Rectal smooth muscle tissue (tissue), 1 donor: ENCODE measurements around the gene CCDC71.

Experiments
- H3K27ac ChIP-seq: one replicate; pipeline ENCODE4 v1.7.0; 2013; ENCODE audit warnings: low read depth, low read length, inconsistent platforms
- H3K27me3 ChIP-seq: one replicate; pipeline ENCODE4 v1.7.0; 2013; ENCODE audit warnings: low read length; ENCODE audit not compliant: control insufficient read depth, insufficient read depth
- H3K36me3 ChIP-seq: one replicate; pipeline ENCODE4 v1.7.0; 2013; ENCODE audit warnings: low read length; ENCODE audit not compliant: control insufficient read depth, insufficient read depth
- H3K4me1 ChIP-seq: one replicate; pipeline ENCODE4 v1.7.0; 2013; ENCODE audit warnings: low read length; ENCODE audit not compliant: control insufficient read depth, insufficient read depth
- H3K4me3 ChIP-seq: one replicate; pipeline ENCODE4 v1.7.0; 2013; ENCODE audit warnings: low read length
- H3K9ac ChIP-seq: one replicate; pipeline ENCODE4 v1.7.0; 2013; ENCODE audit warnings: low read length

CCDC71 gene

DNA sequence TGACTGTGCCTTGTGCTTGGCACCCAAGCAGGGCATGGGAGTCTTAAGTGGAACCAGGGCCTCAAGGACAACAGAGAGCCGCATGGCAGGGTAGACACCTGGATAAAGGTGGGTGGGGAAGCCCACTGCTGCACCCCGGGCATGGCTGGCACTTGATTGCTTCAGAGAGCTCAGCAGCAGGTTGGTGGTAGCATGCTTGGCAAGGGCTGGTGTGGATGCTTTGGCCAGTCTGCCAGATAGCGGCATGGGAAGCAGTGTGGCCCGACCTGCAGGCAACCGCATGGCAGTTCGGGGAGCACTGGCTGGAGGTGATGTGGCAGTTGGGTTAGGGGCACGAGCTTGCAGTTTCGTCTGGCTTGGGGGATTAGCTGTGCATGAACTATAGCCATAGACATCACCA lies 2.5 kb downstream of the CCDC71 start:
- peaks cover 13% of the 10 kb centered on the region for H3K36me3 ChIP-seq
- no peaks in the 10 kb centered on the region for H3K27me3 ChIP-seq
- H3K27ac ChIP-seq = no peak overlapping the region

DNA sequence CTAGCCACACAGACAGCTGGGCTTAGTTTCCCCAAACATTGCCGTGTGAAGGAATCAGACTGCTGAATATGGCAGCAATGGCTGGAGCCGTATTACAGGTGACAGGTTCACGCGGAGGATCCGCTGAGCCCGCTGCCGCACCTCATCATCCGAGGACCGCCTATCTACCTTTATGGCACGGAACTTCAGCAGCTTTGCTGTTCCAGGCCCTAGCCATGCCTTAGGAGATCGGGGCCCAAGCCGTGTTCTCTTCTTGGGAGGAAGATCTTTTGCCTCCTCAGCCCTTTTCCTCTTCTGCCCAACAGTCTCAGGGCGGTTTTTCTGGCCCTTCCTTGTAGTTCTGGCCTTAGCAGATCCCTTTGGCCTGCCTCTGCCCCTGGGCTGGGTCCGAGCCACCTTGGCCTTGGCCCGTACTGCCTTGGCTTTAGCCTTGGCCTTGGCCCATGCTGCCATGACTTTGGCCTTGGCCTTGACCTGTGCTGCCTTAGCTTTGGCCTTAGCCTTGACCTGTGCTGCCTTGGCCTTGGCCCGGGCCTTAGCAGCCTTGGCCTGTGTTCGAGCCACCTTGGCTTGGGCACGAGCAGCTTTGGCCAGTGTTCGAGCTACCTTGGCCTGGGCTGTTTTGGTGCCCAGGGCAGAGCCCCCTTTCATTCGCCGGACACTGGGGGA lies 3.2 kb downstream of the CCDC71 start:
- no peak overlapping the region for H3K4me3 ChIP-seq
- H3K27ac ChIP-seq = no peak overlapping the region
- H3K27me3 ChIP-seq = no peaks in the 10 kb centered on the region
- H3K9ac ChIP-seq = no peak overlapping the region
- peaks cover 8% of the 10 kb centered on the region for H3K4me1 ChIP-seq
- H3K36me3 ChIP-seq = peaks cover 13% of the 10 kb centered on the region

More for the DNA sequence above, 2.5 kb downstream of the CCDC71 start:
- Histone ChIP-seq H3K4me1 (peaks cover 8% of the 10 kb centered on the region), H3K9ac (no peak overlapping the region), H3K4me3 (no peak overlapping the region)

DNA sequence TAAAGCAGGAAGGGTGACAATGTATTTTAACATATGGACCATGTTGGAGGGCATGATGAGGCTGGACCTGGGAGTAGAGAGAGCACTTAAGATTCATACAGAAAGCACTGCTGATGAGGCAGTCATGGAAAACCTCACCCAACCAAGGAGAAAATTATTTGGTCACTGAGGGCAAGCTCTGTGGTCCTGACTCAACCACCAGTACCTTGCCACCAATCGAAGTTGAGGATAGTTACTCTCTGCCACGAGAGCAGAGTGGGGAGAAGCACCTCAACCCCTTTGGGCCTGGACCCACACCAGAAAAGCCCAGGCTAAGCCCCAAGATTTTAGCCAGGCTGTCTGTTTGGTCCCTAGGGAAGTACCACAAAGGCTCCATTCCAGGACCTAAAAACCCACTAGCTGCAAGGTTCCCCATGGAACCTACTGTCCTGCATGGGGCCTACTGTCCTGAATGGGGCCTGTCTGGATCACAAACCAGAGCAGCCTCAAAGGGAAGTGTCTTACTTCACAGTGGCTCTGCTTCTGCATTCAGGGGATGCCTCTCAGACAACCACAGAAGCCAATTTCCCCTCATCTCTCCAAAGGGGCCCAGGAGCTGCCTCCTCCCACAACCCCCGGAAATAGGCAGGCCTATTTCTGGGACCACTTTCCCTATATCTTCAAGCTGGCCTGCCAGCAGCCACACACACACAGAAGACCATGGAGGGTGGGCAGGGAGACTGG lies 4.2 kb downstream of the CCDC71 start:
- no peak overlapping the region for H3K4me3 ChIP-seq
- H3K27me3 ChIP-seq = no peaks in the 10 kb centered on the region
- H3K36me3 ChIP-seq = peaks cover 13% of the 10 kb centered on the region
- peaks cover 8% of the 10 kb centered on the region for H3K4me1 ChIP-seq
- no peak overlapping the region for H3K9ac ChIP-seq
- H3K27ac ChIP-seq = no peak overlapping the region

DNA sequence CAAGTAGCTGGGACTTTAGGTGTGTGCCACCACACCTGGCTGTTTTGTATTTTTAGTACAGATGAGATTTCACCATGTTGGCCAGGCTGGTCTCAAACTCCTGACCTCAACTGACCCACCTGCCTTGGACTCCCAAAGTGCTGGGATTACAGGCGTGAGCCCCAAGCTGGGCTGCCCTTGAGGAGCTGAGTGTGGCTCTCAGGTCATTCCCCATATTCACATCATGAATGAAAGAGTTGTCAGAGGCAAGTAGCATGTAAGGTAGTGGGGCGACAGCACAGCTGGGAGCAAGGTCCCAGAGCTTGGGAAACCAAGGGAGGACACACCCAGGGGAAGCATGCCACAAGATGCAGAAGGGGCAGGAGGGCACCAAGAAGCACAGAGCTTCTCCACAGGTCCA lies 4.9 kb downstream of the CCDC71 start:
- H3K27ac ChIP-seq = no peak overlapping the region
- H3K9ac ChIP-seq = no peak overlapping the region
- H3K27me3 ChIP-seq = no peaks in the 10 kb centered on the region
- H3K4me1 ChIP-seq = peaks cover 3% of the 10 kb centered on the region
- H3K4me3 ChIP-seq = no peak overlapping the region
- H3K36me3 ChIP-seq = peaks cover 13% of the 10 kb centered on the region

GRCh38 chr3:49158792-49159191 lies 7.3 kb downstream of the CCDC71 start:
- Histone ChIP-seq H3K27me3 (no peaks in the 10 kb centered on the region), H3K4me1 (no peaks in the 10 kb centered on the region), H3K36me3 (peaks cover 10% of the 10 kb centered on the region), H3K27ac (no peak overlapping the region), H3K9ac (no peak overlapping the region), H3K4me3 (no peak overlapping the region)

- Histone ChIP-seq H3K27me3 (no peaks in the 10 kb centered on the region), H3K27ac (no peak overlapping the region), H3K4me1 (no peaks in the 10 kb centered on the region), H3K4me3 (no peak overlapping the region), H3K9ac (no peak overlapping the region), H3K36me3 (peaks cover 4% of the 10 kb centered on the region)
These were observed 7.9 kb downstream of the CCDC71 start for GRCh38 chr3:49158103-49158709.

DNA sequence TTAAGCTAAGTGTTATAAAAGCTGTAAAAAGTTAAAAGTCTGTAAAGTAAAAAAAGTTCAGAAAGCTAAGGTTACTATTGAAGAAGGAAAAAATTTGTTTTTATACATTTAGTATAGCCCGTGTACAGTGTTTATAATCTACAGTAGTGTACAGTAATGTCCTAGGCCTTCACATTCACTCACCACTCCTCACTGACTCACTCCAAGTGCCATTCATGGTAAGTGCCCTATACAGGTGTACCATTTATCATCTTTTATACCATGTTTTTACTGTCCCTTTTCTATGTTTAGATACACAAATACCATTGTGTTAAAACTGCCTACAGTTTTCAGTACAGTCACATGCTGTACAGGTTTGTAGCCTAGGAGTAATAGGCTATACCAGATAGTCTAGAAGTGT lies 8.8 kb downstream of the CCDC71 start:
- Histone ChIP-seq H3K27ac (no peak overlapping the region), H3K4me3 (no peak overlapping the region), H3K4me1 (no peaks in the 10 kb centered on the region), H3K27me3 (no peaks in the 10 kb centered on the region), H3K9ac (no peak overlapping the region), H3K36me3 (no peaks in the 10 kb centered on the region)

DNA sequence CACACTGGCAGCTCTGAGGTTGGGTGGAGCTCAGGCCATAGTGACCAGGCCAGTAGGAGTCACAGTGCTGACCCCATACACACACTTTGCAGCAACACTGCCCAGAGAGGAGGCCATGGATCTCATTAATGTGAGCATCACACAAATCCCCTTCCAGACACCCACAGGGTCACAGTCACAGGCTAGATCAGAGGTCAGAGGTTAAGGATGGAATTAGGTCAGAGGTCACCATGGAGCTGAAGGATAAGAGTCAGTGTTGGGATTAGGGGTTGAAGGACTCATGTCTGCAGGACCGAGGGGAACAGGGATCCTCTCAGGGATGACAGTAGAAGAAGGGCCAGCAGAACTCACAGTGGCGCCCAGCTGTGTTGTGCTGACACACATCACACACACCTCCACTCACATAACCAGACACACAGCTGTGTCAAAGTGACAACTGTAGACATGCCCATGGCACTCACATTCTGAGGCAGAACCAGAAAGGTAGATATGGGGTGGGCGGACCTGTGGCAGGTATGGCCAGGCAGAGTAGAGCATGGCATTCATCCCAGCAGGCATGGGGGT lies 12.7 kb downstream of the CCDC71 start:
- Histone ChIP-seq H3K4me1 (no peaks in the 10 kb centered on the region), H3K9ac (no peak overlapping the region), H3K36me3 (no peaks in the 10 kb centered on the region), H3K27ac (no peak overlapping the region), H3K4me3 (no peak overlapping the region), H3K27me3 (no peaks in the 10 kb centered on the region)

GRCh38 chr3:49151610-49152009 lies 14.5 kb downstream of the CCDC71 start:
- H3K27ac ChIP-seq = no peak overlapping the region
- H3K27me3 ChIP-seq = no peaks in the 10 kb centered on the region
- no peaks in the 10 kb centered on the region for H3K4me1 ChIP-seq
- H3K9ac ChIP-seq = no peak overlapping the region
- no peak overlapping the region for H3K4me3 ChIP-seq
- no peaks in the 10 kb centered on the region for H3K36me3 ChIP-seq

DNA sequence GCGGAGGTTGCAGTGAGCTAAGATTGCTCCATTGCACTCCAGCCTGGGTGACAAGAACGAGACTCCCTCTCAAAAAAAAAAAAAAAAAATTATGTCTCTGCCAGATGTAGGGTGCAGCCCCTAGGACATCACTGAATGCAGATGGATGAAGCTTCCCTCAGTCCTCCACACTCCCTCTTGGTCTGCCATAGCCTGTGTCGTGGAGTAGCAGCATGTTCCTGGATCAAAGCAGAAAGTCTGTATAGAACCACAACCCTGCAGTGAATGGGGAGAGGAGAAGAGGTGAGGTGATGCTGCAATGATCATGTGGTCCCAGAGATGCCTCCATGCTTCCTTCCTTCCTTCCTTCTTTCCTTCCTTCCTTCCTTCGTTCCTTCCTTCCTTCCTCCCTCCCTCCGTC lies 18.0 kb downstream of the CCDC71 start:
- H3K27ac ChIP-seq = no peak overlapping the region
- no peak overlapping the region for H3K9ac ChIP-seq
- H3K27me3 ChIP-seq = no peaks in the 10 kb centered on the region
- H3K4me1 ChIP-seq = no peaks in the 10 kb centered on the region
- no peaks in the 10 kb centered on the region for H3K36me3 ChIP-seq
- no peak overlapping the region for H3K4me3 ChIP-seq

DNA sequence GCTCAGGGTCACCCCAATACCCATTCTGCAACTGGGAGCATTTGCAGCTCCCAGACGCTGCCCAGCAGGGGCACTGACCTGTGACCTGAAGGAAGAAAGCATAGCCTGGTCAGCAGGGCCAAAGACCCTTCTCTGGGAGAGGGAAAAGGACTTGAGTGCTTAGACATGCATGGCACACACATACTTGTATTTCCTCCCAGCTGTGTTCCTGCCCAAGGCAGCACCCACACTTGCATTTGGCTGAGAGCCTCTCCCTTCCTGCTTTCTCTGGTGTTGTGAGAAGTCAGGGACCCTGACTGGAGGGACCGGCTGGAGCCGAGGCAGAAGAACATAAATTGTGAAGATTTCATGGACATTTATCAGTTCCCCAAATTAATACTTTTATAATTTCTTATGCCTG lies 26.1 kb downstream of the CCDC71 start:
- Histone ChIP-seq H3K4me3 (no peak overlapping the region), H3K4me1 (no peaks in the 10 kb centered on the region), H3K27ac (no peak overlapping the region), H3K27me3 (no peaks in the 10 kb centered on the region), H3K9ac (no peak overlapping the region), H3K36me3 (no peaks in the 10 kb centered on the region)

DNA sequence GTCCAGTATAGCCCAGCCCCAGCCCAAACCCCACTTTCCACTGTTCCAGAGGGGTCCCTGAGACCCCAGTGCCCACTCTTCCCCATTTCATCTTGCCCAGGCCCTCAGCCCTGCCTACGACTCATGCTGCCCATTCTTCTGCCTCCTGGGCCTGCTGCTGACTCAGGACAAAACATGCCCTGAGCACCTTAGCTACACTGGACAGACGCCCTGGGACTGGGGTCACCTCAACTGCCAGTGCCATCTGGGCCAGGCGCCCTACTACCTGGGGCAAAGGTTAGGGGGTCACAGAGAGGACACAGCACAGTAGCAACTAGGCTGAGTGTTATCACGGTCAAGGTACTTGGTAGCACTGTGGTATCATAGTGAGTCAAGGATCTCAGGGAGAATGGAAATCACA lies 30.6 kb downstream of the CCDC71 start:
- H3K9ac ChIP-seq = no peak overlapping the region
- peaks cover 12% of the 10 kb centered on the region for H3K4me1 ChIP-seq
- H3K4me3 ChIP-seq = no peak overlapping the region
- H3K27me3 ChIP-seq = no peaks in the 10 kb centered on the region
- H3K36me3 ChIP-seq = peaks cover 2% of the 10 kb centered on the region
- no peak overlapping the region for H3K27ac ChIP-seq
